Mesenteric fat pad (tissue), 1 donor: Measurements from ENCODE around the gene SMIM41. TPM values are rescaled to one million over a fixed set of nuclear protein-coding genes. Genes with fewer than 3 reads are reported as not detected.

Source experiments
- DNase-seq: peaks from one replicate; pipeline ENCODE4 v3.0.0-alpha.2; 2020; ENCODE audit warnings: low spot score
- total RNA-seq: library from RNA; stranded (reverse); fragmentation: NEBNext Ultra II Directional; extraction: Animal tissue kit (Norgen Biotek cat#: 25700); gene quantifications from one replicate; pipeline ENCODE4 v1.2.1, GENCODE V29; 2021
- donor health status: DM: yes; HTN: yes; CAD: no.

SMIM41 gene
- total RNA-seq, 1 donor from 2014 or later = 0.45 TPM

DNA sequence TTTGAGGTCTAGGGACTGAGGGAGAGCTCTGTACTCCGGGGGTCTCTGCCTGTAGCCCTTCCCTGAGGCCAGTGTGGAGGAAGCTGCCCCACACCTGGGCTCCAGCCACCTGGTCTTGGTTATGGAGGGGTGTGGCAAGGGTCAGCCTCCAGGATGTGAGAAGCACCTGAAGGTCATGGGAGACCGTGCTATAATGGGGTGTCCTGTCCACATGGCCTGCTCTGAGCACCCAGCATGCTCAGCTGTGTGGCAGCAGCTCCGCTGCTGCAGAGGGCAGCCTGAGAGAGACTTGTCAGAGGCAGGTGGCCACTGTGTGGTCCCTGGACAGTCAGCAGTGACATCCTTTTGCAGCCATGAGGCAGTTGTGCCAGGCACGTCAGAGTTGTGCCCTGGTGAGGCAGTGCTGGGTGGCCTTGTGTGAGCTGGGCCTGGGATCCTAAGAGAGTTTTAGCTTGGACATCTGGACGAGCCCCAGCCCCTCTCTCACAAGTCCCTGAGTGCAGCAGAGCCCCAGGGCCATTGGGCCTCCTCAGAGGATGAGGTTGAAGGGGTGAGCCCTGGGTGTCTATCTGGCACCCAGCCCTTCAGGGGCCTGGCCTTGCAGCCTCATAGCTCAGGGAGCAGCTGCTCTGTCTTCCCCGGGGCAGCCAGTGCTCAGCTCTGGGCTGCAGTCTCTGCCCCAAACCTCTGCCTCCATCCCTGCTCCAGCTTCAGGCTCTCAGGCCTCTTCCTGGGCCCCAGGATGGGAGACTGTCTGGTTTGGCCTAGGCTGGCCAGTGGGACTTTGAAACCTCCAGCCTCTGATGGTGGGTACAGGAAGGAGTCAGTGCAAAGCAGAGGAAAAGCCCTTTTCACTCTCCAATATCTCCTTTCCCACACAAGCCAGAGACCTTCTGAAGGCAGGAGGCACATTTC, 17.1 kb upstream of the SMIM41 start:
- DNase-seq = no peak

DNA sequence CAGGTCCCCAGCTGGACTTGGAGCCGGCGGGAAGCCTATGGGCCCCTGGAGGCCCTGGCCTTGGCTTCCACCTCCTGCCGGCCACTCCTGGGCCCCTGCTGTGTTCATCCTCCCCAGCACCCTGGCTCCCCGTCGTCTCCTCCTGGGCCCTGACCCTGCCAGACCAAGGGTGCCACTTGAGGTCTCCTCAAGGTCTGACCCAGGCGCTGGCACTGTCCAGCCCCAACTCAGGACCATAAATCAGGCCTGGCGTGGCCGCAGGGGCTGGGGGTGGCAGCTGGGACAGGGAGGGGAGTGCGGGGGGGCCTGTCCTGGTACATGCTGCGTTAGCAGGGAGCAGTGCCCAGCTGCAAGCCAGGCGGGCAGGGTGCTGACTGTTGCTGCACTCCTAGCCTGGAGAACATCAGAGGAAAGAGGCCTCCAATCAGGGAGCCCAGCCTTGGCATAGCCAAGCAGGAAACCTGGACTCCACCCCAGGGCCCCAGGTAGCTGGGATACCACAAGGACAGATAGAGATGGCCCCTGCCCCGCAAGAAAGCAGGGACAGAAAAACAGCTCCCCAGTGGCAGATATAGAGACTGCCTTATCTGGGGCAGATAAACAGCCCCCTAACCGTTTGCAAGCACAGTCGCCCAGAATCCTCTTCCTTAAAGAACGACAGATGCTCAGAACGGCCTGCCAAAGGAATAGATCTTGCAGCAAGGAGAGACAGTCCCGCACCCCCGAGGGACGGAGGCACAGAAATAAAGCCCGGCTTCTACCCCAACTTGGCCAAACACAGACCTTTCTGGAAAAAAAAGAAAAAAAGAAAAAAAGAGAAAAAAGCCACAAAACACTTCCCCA, 16.2 kb upstream of the SMIM41 start:
- no peak for DNase-seq

DNA sequence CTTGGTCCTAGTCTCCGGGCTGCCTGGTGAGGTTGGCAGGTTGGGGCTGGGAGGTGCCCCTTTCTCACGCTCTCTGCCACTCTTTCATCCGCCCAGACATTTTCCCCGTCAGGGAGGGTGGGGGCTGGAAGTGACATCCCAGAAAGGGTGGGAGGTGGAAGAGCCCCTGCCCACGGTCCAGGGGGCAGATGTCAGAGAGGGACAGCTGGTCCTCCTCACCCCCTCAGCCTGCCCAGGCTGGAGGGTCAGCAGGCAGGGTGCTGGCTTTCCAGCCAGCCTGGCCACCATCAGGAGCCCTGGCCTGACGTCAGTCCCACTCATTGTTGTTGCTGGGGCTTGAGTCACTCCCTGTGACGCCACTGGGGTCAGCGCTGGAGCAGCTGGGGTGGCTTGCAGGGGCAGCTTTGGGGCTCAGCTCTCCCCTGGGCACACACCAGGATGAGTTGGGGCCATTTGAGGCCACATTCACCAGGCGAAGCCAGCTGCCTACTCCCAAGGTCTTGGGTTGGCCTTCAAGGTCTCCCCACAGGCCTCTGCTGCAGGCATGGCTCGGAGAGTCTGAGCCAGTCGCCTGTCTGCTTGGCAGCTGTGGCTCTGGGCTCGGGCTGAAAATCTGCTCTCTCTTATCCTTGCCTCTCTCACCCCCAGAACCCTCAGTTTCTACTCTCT, 15.4 kb upstream of the SMIM41 start:
- no peak for DNase-seq

DNA sequence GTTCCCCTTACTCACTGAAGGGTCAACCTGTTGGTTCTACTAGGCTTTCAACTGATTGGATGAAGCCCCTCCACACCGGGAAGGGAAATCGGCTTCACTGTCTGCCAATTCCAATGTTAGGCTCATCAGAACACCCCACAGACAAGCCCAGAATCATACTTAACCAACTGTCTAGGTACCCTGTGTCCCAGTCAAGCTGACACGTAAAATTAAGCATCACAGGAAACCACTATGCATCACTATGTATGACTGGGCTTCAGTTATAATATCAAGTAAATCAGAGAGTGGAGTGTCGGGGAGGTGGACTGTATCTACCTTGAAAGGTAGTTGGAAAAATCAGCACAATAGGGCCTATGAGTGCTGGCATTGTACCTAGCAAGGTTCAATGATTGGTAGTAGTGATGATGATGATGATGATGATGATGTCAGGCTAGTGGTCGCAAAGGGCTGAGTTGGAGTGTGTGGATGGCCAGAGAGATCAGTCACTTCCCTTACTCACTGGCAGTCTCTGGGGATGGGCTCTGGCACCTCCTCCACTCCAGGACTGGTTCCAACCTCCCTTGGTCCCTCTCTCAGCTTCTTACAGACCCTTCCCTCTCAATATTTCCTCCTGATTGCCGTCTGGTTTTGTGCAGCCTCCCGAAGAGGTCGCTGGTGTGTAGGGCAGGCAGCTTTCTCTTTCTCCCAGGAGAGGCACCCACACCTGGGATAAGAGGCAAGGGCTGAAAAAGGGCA, 13.0 kb upstream of the SMIM41 start:
- DNase-seq = no peak

DNA sequence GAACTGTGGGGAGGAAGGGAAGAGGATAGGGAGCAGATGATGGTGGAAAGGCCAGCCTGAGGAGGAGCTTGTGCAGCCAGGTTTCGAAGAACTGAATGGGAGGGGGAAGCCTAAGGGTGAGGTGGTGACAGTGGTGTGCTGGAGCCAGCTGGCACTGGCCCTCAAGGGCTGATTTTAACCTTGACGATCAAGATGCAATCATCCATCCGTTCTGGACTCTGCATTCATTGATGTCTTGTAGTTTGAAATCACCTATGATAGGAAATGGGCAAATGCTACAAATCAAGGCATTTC, 12.5 kb upstream of the SMIM41 start:
- no peak for DNase-seq

DNA sequence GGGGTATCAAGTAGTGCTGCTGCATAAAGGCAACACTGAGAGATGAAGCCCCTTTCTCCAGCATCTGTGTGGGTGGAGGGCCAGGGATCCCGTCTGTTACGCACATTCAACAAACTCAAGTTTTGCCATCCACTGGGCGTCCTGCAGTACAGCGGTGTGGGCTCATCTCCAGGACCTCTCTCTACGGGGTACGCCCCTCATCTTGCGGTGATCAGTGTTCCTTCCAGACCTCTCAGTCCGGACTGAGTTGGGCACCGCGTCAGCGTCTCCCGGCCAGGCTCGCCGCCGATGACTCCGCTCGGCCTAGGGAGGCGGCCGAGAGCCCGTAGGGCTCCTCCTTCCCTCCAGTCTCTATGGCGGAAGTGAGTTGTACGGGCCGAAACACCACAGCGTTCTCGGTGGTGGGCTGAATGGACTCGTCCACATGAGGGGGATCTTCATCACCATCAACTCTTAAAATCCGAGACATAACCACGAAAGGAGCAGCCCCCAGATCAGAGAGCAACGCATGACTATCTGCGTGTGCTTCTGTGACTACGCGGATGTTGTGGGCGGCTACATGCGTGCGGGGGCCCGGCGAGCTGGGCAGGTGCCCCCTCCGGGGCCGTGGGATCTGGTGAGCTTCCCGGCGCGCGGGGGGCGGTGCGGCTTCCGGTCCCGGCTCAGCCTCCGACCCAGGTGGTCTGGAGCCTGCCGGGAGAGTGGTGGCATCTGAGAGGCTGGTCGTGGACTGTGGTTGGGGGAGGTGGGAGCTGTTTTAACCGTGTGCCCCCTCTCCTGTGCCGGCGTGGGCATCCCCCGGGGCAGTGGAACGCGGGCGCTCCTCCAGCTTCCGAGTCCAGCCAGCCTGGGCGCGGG, 9.9 kb upstream of the SMIM41 start, which contains the start of gene ATG101:
ATG101 (plus strand) TSS at position 652 of the 858 bp plus-strand sequence. CDS start 3,673 bp downstream, outside the sequence.
- DNase-seq = peak; percentile 95

DNA sequence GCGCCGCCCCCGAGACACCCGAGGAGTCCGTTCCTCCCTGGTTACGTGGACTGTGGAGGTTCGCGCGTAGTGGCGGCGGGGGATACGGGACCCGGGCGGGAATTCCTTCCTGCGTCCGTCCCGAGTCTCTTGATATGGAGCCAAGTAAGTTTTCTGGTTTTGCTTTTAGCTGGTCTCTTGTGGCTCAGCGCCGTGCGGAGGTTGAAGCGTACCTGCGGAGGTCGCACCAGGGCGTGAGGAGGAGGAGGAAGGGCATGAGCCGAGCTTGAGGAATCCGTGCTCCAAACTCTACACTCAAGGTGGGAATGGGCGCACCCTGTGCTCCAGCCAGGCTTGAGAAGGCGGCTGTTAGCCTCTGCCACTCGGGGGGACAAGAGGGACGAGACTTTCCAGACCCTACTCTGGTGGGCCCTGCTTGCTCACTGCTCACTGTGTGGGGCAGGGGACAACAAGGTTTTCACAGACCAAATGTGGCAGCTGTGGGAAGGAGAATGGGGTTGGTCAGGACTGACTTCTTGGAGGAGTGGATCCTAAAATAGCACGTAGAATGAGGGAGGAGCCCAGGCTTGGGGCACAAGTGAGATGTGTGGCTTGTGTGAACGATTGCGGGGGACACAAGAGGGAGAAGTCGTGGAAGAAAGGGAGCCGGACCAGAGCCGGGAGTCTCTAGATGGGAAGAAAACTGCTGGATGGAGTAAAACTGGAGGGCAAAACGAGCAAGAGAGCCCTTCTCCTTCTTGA, 9.1 kb upstream of the SMIM41 start:
- DNase-seq = no peak

DNA sequence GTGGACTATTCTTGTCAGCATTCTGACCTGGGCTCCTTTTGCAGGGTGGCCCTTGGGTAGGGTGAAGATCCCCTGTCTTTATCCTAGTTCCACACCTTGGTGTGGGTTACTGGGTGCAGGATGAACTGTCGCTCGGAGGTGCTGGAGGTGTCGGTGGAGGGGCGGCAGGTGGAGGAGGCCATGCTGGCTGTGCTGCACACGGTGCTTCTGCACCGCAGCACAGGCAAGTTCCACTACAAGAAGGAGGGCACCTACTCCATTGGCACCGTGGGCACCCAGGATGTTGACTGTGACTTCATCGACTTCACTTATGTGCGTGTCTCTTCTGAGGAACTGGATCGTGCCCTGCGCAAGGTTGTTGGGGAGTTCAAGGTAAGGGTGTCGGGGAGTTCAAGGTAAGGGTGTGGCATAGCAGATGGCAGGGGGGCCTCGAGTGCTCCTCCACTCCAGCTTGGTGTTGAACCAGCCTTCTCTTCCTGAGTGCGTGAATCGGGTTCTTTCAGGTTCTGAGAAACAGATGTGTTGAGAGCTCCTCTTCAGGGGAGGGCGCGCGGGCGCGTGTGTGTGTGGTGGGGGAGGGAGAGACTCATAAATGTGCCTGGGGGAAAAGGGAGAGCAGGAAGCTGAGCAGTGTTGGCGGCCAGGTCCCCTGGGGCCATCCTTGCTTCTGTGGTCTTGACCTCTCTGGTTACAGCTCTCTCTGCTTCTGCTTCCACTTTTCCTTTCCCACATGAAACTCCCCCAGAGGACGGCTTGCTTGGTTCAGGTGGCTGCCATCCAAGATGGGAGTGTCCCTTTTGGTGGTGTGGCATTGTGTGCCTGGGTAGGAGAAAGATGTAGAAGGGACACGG, 5.7 kb upstream of the SMIM41 start:
- DNase-seq = no peak

DNA sequence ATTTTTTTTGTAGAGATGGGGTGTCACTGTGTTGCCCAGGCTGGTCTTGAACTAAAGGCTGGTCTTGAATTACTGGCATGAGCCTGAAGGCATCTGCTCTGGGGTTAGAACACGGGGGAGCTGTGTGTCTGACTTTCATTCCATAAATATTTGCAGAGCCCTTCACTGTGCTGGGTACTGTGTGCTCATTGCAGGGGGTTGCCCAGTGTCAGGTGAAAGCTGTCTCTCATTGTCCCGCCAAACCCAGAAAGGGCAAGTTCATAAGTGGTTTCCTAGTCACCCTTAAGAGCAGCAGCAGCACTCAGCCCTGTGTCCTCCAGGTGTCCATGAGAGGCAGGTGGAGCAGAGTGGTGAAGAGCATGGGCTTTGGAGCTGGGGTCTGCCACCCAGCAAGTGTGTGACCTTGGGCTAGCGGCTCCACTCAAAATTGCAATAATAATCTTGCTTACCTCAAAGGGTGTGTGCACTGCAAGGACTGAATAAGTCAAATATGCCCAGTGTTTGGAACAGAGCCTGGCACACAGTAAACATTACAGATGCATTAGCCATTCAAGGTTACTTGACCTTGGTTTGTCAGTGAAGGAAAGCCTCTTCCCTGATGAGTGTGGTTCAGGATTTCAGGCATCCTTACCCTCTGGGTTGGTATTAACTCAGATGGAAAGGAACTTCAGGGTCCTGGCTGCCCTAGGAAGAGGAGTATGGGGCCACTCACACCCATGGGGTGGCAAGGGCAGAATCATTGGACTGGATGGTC, 4.4 kb upstream of the SMIM41 start:
- no peak for DNase-seq

DNA sequence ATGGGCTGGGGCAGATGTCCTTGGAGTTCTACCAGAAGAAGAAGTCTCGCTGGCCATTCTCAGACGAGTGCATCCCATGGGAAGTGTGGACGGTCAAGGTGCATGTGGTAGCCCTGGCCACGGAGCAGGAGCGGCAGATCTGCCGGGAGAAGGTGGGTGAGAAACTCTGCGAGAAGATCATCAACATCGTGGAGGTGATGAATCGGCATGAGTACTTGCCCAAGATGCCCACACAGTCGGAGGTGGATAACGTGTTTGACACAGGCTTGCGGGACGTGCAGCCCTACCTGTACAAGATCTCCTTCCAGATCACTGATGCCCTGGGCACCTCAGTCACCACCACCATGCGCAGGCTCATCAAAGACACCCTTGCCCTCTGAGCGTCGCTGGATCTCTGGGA, 2.7 kb upstream of the SMIM41 start:
- no peak for DNase-seq

DNA sequence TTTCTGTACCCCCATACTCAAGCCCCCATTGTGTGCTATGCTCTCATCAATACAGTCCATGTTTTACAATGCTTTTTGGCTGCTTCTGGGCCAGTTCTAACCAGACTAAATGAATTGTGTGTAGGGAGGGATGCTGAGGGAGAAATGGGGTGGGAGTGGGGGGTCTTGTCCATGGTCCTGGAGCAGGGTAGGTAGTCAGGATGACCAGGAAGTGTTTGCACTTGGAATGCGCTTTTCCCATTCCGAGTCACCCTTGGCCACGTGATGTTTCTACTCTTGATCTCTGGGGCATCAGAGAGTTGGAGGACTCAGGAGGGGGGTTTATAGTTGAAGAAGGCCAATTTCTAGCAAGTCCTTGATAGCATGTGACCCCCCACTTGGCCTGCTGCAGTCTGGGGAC, 1.2 kb upstream of the SMIM41 start:
- no peak for DNase-seq

DNA sequence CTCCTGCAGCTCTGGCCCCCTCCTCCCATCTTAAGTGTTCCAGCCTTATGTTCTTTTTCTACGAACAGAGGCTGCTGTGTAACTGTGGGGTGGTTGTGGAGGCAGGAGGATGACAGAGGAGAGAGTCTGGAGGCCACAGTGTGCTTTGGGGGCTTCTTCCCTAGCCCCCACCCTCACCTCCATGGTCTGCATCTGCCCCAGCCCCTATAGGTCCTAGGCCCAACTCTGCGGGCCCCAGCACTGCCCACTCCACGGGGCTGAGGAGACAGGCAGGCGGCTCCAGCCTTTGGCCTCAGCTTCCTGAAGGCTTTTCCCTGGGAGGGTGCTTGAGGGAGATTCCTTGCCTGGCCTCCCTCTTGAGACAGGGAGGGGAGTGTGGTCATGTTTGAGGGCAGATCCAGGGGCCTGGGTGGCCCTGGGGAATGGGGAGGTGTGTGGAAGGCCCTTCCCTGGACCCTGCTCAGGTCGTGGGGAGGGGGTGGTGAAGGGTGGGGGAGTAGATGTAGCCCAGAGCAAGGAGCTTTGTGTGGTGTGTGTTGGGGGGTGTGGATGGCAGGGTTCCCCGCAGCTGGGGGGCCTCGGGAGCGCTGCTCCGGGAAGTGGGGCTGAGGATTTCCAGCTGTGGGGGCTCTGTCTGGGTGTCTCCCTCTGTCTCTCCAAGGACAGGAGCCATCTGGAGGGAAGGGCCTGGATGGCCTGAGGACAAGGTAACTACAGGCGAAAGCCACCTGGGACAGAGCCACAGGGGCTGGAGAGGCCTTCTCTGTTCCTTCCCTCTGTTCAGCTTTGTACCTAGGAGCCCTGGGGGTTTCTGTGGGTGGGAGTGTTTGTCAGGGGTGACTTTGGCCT, 1.1 kb downstream of the SMIM41 start:
- DNase-seq = no peak

DNA sequence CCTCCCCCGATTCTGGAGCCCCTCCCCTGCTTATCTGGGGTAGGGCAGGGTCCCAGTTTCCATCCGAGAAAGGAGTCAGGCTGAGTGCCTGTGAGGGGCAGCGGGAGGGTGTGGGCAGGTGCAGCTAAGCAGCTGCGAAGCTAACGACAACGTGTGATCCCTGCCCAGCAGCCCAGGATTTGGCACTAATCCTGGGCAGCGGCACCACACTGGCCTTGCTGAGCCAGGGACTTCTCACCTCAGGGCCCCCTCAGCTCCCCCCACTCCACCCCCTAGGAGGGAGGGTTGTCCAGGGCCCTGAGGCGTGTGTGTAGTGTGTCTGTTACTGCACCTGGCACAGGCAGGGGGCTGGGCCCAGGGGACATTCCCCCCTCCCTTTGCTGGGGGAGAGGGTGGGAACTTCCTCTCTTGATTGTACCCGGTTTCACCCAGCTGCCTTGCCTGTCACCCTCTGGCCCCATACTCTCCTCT, 1.8 kb downstream of the SMIM41 start:
- no peak for DNase-seq

DNA sequence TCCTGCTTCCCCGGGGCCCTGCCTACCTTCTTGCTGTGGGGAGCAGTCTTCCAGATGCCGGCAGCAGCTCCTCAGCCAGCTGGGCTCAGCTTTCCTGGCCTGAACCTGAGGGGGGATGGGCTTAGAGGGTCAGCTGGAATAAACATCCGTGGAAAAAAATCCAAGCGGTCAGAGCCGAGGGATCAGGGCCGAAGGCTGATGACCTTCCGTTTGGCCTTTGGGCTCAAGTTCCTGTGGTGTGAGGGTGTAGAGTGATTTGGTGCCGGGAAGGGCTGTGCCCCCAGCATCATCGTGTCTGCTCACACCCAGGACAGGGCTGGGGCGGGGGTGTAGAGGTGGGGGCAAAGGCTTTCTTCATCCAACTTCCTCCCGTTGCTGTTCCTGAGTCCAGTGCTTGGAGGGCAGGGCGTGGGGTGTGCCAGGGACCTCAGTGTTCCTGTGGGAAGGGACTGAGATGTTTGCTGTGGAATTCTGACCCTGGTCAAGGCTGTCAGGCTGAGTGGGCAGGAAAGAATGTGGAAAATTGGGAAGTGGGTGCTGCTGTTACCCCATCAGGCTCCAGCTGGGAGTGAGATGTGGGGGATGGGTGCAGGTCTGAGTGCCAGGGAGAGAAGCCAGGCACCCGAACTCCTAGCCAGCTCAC, 2.6 kb downstream of the SMIM41 start:
- DNase-seq = no peak

DNA sequence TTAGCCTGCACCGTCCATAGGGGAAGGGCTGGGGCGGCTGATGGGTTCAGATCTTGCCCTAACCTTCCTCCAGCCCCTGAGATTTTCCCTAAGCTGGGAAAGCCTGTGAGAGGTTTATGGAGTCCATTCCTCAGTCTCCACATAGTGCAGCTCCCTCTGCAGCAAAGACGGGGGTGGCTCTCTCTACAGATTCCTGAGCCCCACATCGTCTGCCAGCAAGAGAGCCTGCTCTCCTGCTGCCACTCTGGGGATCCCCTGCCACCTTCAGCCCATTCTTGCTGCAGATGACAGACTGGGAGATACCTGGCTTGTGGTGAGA, 3.1 kb downstream of the SMIM41 start:
- DNase-seq = no peak

DNA sequence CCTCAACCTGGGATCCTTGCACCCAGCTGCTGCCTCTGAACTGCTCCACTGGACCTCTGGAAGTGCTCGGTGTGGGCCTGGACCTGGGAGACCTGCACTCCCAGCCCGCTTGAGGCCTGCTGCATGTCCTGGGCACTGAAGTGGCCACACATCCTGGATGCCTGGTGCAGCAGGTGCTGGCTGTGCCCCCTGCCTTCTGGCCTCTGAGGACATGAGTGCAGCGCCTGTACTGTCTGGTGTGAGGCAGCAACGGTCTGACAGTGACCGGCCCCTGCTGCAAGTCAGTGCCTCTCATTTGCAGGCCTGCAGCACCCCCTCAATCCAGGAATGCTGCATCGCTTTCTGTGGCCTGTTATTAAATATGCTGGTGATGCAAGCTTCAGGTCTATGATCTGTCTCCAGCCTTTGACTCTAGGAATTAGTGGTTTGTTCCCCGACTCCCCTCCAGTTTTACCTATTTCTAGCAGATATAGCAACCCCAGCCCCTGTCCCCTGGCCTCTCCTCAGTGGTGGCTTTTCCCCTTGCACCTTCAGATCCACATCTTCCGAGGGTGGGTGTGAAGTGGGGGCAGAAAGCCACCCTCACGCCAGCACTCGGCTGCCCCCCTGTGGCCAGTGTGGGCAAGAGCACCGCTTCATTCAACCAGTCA, 3.6 kb downstream of the SMIM41 start:
- peak; percentile 87 for DNase-seq
